RKO (cell line): ENCODE measurements around the gene L3MBTL3.

Source experiments
- DNase-seq: peaks from one replicate; pipeline ENCODE4 v3.0.0-alpha.2; 2016; ENCODE audit warnings: low spot score

Gene L3MBTL3

DNA sequence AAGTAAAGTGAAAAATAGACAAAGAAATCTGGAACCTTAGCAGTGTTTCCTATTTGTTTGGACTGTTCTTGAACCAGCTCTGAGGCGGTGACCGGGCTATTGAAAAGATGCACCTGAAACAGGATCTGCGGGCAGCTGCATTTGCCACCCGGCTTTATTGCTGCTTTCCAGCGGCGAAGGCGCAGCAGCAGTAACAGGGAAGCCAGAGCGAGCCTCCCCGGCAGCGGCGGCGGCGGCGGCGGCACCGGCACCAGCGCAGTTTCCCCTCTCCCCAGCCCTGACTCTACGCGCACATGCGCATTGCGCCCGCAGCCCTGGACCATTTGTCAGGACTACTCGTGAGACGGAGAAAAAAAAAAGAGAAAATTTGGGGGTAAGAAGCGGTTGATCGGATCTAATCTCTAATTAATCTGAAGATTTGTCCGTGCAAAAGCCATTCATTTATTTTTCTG is at the start of gene L3MBTL3:
Gene L3MBTL3 (plus strand): TSS at position 290 of the 452 bp plus-strand sequence. CDS start 24,119 bp downstream, outside the sequence.
- peak; percentile 80 for DNase-seq

DNA sequence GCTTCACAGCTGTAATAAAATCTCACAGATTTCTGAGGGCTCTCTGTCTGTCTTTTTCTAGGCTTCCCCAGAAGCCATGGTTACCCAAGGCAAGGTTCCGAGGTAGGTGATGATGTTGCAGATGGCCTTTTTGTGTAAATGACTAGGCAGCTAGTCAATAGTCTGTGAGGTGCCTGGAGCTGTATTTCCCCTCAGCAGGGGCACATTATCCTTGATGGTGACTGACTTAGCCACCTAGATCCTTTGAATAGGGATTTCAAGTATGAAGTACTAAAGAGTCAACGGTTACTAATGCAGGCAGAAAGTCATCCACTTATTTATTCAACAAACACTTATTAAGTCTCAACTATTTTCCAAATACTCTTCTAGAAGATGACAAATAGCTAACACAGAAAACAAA is 49.3 kb upstream of the L3MBTL3 start:
- no peak for DNase-seq

DNA sequence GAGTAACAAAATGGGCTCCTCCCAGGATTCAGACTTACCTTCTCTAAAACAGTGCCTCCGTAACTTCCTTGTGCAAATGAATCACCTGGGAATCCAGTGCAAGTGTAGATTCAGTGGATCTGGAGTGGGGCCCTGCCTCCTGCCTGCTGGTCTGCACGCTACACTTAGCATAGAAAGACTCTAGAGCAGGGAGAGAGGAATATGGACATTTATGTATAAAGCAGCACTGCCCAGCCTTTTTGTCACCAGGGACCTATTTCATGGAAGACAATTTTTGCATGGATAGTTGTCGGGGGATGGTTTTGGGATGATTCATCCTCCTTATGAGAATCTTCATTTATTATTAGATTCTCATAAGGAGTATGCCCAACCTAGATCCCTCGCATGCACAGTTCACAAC is 42.3 kb upstream of the L3MBTL3 start:
- no peak for DNase-seq

DNA sequence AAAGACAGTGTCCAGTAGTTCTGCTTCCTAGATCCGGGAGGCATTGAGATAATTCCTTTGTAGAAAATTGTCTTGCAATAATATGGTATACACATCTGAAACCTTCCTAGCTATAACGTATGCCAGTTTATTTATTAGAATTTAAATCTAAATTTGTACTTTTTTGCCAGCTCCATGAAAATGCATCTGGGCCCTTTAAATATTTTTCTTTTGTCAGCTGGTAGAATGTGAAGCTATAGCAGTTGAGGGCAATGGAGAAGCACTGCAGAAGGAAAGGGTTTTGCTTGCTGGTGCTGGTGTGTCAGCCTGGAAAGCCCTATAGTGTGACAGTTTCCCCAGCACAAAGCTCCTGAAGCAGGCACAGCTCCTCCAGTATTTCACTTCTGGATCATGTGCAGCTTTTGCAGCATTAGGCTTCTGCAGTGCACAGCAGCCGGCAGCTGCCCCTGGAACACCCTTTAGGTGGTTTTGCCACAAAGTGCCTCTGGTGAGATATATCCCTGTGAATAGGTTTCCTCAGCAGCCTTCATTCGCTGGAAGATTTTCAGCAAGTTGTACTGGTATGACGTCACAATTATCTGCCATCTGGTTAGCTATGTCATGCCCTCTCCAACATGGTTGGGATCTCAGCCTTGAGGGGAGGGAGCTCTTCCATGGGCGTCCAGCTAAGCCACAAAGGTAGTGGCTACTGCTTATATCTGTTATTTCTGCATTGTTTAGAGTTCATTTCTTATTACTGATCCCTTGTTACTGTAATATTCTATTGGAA is 40.0 kb upstream of the L3MBTL3 start:
- DNase-seq = no peak

DNA sequence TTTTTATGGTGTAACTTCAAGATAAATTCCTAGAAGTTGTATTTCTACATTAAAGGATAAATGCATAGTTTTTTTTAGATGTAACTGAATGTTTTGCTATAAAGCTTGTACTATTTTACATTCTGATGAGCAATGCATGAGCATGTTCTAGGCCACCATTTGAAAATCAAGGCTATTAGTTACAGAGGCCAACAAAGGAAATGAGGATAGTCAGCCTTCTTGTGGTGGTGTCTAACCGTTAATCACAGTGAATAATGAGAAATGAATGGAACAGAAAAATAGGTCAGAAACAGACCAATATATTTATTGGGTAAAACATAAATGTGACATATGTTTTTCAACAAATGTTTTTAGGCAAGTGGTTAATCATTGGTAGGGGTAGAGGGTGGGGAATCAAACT is 37.6 kb upstream of the L3MBTL3 start:
- DNase-seq = peak; percentile 3

DNA sequence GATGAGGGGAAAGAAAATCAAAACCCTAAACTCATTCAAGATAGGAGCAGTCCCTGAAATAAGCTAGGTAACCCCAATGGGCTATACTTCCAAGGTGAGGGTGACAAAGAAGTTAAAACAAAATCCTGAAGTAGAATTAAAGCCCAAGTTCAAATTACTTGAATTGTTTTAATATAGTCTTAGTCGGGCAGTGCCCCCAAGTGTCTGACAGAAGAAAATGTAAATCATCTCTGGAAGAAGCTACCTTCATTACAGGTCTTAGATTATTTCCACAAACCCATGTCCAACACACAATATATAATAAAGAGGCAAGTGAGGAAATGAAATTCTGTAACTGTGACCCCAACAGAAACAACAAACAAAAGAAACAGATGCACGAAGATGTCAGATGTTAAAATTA is 36.8 kb upstream of the L3MBTL3 start:
- DNase-seq = no peak

DNA sequence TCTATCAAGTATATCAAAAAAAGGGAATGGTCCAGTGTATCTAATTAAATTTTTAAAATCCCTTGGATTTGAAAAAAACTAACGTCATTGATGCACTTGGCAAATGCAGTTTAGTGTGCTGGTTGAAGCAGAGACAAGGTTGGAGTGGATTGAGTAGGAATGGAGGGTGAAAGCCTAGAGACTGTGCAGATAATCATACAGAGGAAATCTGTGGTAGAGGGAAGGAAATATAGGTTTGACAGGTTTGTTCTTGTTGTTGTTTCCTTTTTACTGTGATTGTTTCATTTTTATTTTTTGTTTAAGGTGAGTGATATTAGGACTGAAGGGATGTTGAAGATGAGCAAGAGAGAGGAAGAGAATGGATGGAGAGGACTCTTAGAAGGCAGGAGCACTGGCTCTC is 29.0 kb upstream of the L3MBTL3 start:
- DNase-seq = no peak

DNA sequence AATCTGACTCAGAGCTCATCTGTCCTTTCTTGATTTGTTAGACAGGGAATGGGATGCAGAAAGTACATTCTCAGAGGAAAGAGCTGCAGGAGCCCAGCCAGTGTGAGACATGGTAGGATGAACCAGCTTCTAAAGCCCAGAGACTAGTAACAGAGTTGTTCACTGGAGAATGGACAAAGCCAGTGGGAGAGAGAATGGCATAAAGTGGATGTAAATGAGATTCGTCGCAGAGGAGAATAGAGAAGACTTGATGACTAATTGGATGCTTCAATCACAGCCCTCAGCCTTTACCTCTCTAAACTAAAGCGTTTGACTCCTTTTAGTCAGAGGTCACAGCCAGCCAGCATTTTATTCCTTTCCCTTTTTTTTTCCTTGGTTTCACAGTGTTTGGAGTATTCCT is 25.5 kb upstream of the L3MBTL3 start:
- DNase-seq = no peak

DNA sequence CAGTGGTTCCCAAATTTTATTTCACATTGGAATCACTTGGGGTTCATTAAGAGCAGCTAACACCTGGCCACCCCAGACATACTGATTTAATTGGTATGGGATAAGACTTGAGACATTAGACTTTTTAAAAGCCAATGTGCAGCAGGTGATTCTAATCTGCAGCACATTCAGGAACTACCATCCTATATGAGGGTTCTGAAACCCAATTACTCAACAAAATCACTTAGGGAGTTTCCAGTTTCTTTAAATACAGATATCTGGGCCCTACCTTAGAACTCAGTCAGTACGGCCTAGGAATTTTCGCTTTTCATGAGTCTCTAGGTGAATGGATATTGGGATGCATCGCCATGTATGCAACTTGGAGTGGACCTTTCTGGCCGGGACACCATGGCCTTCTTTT is 24.0 kb upstream of the L3MBTL3 start:
- DNase-seq = no peak

DNA sequence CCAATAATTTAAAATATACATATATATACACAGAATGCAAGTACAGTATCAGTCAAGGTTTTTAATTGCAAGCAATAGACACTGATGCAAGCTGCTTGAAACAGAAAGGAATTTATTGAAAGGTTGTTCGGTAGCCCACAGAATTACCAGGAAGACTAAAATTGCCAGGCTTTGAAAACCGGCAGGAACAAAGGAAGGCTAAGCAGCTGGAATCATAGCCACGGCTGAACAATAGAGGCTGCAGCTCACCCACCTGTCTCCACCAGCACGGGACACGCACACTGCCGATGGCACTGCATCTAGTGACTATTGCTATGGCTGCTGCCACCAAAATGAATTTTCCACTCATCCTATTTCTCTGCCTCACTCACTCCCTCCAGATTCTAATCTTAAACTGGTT is 22.0 kb upstream of the L3MBTL3 start:
- no peak for DNase-seq

DNA sequence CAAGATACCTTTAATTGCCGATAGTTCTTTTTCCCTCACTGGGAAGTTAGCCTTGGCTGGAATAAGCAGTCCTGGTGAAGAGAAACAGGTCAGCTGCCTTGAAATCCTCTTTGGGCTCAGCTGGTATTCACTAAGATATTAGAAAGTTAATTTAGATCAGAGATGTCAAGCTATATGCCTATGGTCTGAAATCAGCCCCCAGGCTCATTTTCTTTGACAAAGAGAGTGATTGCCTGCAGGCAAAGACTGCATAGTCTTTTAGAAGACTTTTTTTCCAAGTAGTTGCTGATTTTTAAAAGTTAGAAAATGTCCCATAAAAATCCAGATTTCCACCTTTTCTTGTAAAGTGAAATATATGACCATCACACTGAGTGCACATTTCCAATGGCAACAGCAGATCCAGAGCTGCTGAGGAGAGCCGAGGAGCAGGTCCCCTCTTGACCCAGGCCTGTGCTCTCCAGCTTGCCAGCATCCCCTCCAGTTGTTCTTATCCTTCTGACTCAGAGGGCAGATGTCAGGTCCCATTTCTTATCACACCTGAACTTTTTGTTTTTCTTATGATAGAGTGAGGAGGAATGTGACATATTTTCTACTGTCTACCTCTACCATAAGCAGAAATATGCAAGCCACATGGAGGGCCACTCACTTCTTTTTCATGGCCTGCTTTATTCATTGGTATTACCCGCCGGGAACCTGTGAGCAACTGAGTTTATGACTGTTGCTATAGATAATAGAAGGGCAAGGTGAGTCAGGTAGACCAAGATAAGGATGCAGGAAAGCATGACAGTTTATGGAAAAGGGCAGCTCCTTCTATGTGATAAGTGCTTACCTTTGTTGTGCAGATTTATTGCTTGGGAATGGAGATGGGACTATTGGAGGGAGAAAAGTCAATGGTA is 17.6 kb upstream of the L3MBTL3 start:
- no peak for DNase-seq

DNA sequence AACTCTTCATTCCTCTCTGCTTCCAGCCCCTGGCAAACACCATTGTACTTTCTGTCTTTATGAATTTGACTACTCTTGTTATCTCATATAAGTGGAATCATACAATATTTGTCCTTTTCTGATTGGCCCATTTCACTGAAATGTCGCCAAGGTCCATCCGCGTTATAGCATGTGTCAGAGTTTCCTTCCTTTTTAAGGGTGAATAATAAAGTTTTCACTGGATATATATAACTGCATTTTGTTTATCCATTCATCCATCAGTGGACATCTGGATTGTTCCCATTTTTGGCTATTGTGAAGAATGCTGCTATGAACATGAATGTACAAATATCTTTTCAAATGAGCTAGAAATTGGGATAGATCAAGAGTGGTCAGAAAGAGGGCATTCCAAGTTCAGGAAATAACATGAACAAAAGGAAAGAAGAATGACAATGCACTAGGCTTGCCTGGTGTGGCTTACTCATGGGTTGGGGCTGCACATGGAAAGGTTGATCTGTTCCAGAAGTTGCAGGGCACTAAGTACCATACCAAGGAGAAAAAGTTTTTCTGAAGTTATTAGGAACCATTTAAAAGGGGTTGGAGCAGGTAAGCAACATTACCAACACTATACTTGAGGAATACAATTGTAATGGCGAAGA is 10.0 kb upstream of the L3MBTL3 start:
- DNase-seq = no peak

DNA sequence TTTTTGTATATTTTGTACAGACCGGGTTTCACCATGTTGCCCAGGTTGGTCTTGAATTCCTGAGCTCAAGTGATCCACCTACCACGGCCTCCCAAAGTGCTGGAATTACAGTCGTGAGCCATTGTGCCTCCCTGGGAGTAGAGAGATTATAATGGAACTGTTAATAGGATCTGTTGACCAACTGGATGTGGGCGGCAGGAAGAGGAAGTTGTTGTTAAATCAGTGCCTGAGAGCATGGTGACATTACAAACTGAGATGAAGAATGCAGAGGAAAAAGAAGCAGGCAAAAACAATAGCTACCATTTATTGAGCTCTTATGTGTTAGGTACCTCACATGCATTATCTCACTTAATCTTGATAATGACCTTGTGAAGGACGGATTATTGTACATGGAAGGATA is 9.2 kb upstream of the L3MBTL3 start:
- DNase-seq = no peak

DNA sequence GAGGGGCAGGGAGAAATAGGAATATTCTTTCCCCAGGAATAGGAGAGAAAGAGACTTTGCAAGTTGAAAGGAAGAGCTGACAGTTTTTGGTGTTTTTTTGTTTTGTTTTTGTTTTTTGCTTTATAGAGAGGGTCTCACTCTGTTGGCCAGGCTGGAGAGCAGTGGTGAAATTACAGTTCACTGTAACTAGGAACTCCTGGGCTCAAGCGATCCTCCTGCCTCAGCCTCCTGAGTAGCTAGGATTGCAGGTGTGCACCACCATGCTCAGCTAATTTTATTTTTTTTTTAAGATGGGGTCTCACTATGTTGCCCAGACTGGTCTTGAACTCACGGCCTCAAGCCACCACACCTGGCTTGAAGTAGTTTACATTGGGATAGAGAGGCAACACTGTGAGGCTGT is 8.0 kb upstream of the L3MBTL3 start:
- DNase-seq = no peak

DNA sequence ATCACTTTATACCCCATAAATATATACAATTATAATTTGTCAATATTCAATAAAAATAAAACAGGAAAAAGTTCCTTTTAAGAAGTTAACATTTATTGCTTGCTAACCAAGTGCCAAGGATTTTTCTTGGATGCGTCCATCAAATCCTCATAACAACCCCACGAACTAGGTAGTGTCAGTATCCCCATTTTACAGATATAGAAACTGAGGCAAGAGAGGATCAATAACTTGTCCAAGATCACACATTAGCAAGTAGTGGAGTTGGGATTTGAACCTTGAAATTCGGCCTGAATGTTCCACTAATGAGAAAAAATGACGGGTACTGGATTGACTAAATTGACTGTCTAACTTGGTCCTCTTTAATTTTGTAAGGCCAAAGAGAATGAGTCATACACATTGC is 5.7 kb upstream of the L3MBTL3 start:
- no peak for DNase-seq

DNA sequence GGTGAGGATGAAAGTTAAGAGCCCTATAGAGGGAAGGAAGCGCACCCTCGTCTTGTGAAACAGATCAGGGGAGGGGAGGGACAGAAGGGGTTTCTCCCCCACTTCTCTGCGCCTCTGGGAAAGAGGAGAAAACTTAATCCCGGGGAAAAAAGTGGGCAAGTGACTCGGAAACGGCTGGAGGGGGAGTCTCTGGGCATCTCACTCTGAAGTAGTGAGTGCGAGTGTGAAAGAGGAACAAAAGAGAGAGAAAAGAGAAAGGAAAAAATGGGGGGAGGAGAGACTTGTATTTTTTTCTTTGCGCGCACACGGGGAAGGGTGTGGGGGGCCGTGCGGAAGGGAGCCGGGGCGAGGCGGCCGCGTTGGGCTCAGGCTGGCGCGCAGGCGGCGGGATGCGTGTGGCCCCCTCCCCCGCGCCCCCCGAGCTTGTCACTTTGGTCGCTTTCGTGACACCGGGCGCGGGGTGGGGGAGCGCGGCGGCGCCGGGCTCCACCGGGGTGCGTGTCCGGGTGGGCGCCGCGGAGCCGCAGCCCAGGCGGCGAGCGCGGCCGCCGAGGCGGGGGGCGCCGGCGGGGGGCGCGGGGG is 454 bp downstream of the L3MBTL3 start:
- no peak for DNase-seq

DNA sequence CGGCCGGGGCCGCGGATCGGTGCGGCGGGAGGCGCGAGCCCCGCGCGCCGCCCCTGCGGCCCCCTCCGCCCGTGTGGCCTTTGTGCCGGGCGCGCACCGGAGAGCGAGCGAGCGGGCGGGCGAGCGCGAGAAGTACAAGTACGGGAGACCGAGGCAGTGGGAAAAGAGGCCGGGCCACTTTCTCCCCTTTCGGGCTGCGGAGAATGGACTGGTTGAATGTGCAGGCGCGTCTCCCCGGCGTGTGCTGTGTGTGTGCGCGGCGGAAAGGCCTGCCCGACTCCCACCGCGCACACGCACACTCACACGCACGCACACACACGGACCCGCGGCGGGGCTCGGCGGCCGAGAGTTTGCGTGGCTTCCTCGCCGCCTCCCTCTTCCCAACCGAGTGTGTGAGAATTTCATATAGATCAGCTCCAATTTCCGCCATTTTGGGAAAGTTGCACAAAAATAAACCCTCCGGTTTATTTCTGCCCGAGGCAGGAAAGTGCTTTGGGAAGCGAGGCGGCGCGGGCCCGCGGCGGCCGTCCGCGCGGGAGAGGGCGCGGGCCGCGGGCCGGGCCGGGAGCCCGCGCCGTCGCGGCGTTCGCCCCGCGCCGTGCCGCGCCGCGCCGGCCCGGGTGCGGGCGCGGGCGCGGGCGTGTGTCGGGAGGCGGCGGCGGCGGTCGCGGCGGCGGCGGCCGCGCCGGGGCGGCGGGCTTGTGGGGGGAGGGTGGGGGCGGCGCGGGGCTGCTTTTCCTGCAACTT is 1.1 kb downstream of the L3MBTL3 start:
- peak; percentile 28 for DNase-seq

DNA sequence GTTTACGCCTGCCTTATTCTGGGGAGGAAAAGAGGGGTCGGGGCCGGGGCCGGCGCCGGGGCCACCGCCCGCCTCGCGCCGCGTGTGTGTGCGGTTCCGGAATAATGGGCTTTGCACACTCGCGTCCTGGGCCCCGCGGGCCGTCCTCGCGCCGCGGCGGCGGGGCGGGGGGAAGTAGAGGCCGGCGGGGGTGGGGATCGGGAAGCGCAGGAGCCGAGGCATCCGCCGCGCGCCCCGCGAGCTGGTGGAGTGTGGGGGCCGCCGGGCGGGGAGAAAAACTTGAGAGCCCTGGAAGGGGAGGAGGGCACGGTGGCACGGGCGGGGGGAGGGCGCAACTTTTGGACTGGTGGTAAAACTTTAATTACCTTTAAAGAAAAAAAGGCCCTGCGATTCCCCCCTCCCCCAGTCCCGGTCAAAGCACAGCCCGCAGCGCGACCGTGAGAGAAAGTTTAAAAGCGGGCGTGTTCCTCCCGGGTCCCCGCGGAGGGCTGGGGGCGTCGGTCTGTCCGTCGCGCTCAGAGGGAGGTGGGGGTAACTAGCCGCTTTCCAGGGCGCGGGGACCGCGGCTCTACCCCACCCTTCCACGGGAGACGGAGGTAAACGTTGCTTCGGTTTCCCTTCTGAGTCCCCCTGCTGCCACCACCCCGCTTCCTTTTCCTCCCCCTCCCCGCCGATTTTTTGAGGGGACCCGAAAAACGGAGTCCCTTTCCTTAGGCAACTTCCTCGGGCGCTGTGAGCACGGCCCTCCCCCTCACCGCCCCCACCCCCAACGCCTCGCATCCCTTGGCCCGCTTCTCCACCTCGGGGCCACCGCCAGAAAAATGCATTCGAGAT is 1.9 kb downstream of the L3MBTL3 start:
- DNase-seq = no peak

DNA sequence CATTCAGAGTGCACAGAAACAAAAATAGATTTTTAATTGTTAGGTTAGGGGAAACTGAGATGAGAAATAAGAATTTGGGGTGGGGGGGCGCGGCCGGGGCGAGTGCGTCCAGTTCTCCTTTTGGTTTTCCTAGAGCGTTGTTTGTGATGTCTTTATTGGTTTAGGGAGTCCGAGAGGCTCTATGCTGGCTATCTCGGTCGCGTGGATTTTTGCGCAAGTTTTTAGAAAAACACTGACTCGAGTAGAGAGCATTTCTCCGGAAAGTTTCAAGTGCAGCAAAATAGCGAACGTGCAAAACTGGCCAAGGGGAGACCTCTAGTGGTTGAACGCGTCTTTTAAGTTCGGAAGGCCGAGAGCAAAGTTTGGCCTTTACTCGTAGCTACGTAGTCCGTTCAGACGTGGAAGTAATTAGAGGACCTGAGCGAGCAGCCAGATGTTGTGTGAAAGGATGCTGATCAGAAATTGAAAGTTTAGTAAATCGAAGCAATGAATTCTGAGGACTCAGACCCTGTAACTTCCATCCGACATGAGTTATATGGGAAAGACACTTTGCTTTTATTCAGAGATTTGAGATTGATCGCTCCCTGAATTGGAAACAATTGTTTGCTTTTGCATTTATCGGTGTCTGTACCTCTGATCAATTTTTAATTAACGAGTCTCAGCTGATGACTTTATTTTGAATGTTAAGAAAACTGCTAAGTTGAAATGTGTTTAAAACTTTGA is 2.7 kb downstream of the L3MBTL3 start:
- peak; percentile 90 for DNase-seq

DNA sequence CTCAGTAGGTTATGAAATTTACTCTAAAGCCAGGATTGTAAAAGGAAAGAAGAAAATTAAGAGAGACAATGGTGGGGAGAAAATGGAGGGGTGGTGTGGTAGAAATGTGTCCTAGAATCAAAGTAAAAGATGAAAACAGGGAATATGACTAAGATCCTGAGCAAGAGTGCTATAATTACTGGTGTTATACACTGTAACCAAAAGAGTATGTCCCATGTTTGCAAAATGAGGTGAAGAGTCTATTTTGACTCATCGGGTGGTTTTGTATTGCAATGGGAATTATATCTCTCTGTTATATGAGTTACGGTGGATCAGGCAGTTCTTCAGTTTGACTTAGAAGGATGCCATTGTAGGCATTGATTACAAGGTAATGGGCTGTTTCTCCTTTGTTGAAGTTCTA is 8.5 kb downstream of the L3MBTL3 start:
- DNase-seq = no peak
